ENCODE measurements around the gene MB21D2. TPM values are rescaled to one million over a fixed set of nuclear protein-coding genes. Genes with fewer than 3 reads are reported as not detected.

MB21D2 gene
- total RNA-seq, 1 donor from 2014 or later: 14.1 TPM

- Mint-ChIP-seq H3K36me3 (no peaks in the 10 kb centered on the region), H3K27ac (peak overlapping the region; percentile 17), H3K4me3 (no peak overlapping the region), H3K9me3 (peaks cover 4% of the 10 kb centered on the region), H3K4me1 (ENCODE audit: unreplicated experiment) (peaks cover 17% of the 10 kb centered on the region), H3K27me3 (no peaks in the 10 kb centered on the region)
- TF ChIP-seq CTCF (conservative IDR thresholded peaks at IDR 0.05): no peak
- no peak for DNase-seq (ENCODE audit: extremely low spot score, unreplicated experiment)
These were observed 11.5 kb upstream of the MB21D2 start for GRCh38 chr3:192929146-192929545.

GRCh38 chr3:192928720-192929119, 11.1 kb upstream of the MB21D2 start:
- TF ChIP-seq CTCF (conservative IDR thresholded peaks at IDR 0.05): no peak
- no peak for DNase-seq (ENCODE audit: extremely low spot score, unreplicated experiment)
- H3K4me3 Mint-ChIP-seq: no peak overlapping the region
- peaks cover 4% of the 10 kb centered on the region for H3K9me3 Mint-ChIP-seq
- H3K27me3 Mint-ChIP-seq: no peaks in the 10 kb centered on the region
- H3K27ac Mint-ChIP-seq: peak overlapping the region; percentile 17
- H3K36me3 Mint-ChIP-seq: no peaks in the 10 kb centered on the region
- peaks cover 17% of the 10 kb centered on the region for H3K4me1 Mint-ChIP-seq (ENCODE audit: unreplicated experiment)

GRCh38 chr3:192928016-192928415, 10.4 kb upstream of the MB21D2 start:
- TF ChIP-seq CTCF (conservative IDR thresholded peaks at IDR 0.05): no peak
- Mint-ChIP-seq H3K36me3 (no peaks in the 10 kb centered on the region), H3K27ac (no peak overlapping the region), H3K4me3 (no peak overlapping the region), H3K27me3 (no peaks in the 10 kb centered on the region), H3K4me1 (ENCODE audit: unreplicated experiment) (peaks cover 22% of the 10 kb centered on the region), H3K9me3 (peaks cover 4% of the 10 kb centered on the region)
- DNase-seq (ENCODE audit: extremely low spot score, unreplicated experiment): no peak

- Mint-ChIP-seq H3K4me3 (no peak overlapping the region), H3K36me3 (no peaks in the 10 kb centered on the region), H3K27ac (peak overlapping the region; percentile 42), H3K4me1 (ENCODE audit: unreplicated experiment) (peaks cover 25% of the 10 kb centered on the region), H3K9me3 (peaks cover 4% of the 10 kb centered on the region), H3K27me3 (no peaks in the 10 kb centered on the region)
- no peak for DNase-seq (ENCODE audit: extremely low spot score, unreplicated experiment)
- no peak for TF ChIP-seq CTCF (conservative IDR thresholded peaks at IDR 0.05)
These were observed 9.4 kb upstream of the MB21D2 start for GRCh38 chr3:192927016-192927415.

GRCh38 chr3:192923731-192924130, 6.1 kb upstream of the MB21D2 start:
- no peak for TF ChIP-seq CTCF (conservative IDR thresholded peaks at IDR 0.05)
- H3K9me3 Mint-ChIP-seq: no peaks in the 10 kb centered on the region
- H3K27ac Mint-ChIP-seq: peak overlapping the region; percentile 92
- peaks cover 20% of the 10 kb centered on the region for H3K4me1 Mint-ChIP-seq (ENCODE audit: unreplicated experiment)
- H3K36me3 Mint-ChIP-seq: no peaks in the 10 kb centered on the region
- H3K27me3 Mint-ChIP-seq: peaks cover 5% of the 10 kb centered on the region
- DNase-seq (ENCODE audit: extremely low spot score, unreplicated experiment): no peak
- peak overlapping the region; percentile 2 for H3K4me3 Mint-ChIP-seq

- DNase-seq (ENCODE audit: extremely low spot score, unreplicated experiment): no peak
- TF ChIP-seq CTCF (conservative IDR thresholded peaks at IDR 0.05): no peak
- Mint-ChIP-seq H3K27ac (peak overlapping the region; percentile 6), H3K9me3 (no peaks in the 10 kb centered on the region), H3K36me3 (no peaks in the 10 kb centered on the region), H3K27me3 (peaks cover 5% of the 10 kb centered on the region), H3K4me3 (no peak overlapping the region), H3K4me1 (ENCODE audit: unreplicated experiment) (peaks cover 14% of the 10 kb centered on the region)
These were observed 4.1 kb upstream of the MB21D2 start for GRCh38 chr3:192921793-192922192.
